CD14-positive monocyte (primary cell): ENCODE data around the gene GOLGA3. TPM values are rescaled to one million over a fixed set of nuclear protein-coding genes. Genes with fewer than 3 reads are reported as not detected.

Experiments used
- DNase-seq, 3 donors: peaks; one replicate each; pipeline ENCODE4 v3.0.0-alpha.2; 2011 to 2022
- H2AFZ ChIP-seq: 2 replicates; pipeline ENCODE4 v1.6.0; 2012; ENCODE audit warnings: mild to moderate bottlenecking, low read depth, low read length, inconsistent platforms; ENCODE audit not compliant: insufficient read depth, poor library complexity, severe bottlenecking
- H3K27ac ChIP-seq, 2 donors: 1 replicate in 1 of 2; 2 replicates in 1 of 2; pipeline ENCODE4 v1.5.1; 2012 to 2013; ENCODE audit warnings: low read length in 2 of 2, control low read depth in 1 of 2, inconsistent platforms in 1 of 2, low read depth in 1 of 2, mild to moderate bottlenecking in 1 of 2
- H3K27me3 ChIP-seq, 2 donors: one replicate each; pipeline versions ENCODE4 v1.6.0 to v1.6.1; 2011 to 2013; ENCODE audit warnings: low read length in 2 of 2; ENCODE audit not compliant: control insufficient read depth in 2 of 2, insufficient read depth in 2 of 2
- H3K36me3 ChIP-seq, 2 donors: replicated peaks in 1 of 2; 1 replicate in 1 of 2; 2 replicates in 1 of 2; pipeline versions ENCODE4 v1.5.1 to v1.6.1; 2012 to 2013; ENCODE audit warnings: low read length in 2 of 2, control low read depth in 1 of 2, inconsistent platforms in 1 of 2, mild to moderate bottlenecking in 1 of 2; ENCODE audit not compliant: insufficient read depth in 2 of 2, control insufficient read depth in 1 of 2
- H3K4me1 ChIP-seq, 2 donors: 1 replicate in 1 of 2; 2 replicates in 1 of 2; pipeline versions ENCODE4 v1.5.1 to v1.6.1; 2012 to 2013; ENCODE audit warnings: low read length in 2 of 2, control low read depth in 1 of 2, inconsistent platforms in 1 of 2, mild to moderate bottlenecking in 1 of 2, moderate library complexity in 1 of 2; ENCODE audit not compliant: insufficient read depth in 2 of 2, control insufficient read depth in 1 of 2
- H3K4me2 ChIP-seq: replicated peaks from 2 replicates; pipeline ENCODE3; 2012; ENCODE audit warnings: low read length, moderate library complexity, mild to moderate bottlenecking; ENCODE audit not compliant: poor library complexity, severe bottlenecking; ENCODE audit errors: extremely low read depth
- H3K4me3 ChIP-seq, 3 experiments: fragments of 200-600 bp in 1 of 3; sonication (generic) in 1 of 3; replicated peaks in 1 of 3; 1 replicate in 2 of 3; 2 replicates in 1 of 3; pipeline ENCODE4 v1.5.1; 2011 to 2013; ENCODE audit warnings: low read length in 3 of 3, mild to moderate bottlenecking in 3 of 3, control low read depth in 2 of 3, low read depth in 2 of 3, inconsistent platforms in 1 of 3, moderate library complexity in 1 of 3
- H3K79me2 ChIP-seq: 2 replicates; pipeline ENCODE4 v1.6.0; 2012; ENCODE audit warnings: mild to moderate bottlenecking, control low read depth, inconsistent platforms, low read length, moderate library complexity; ENCODE audit not compliant: insufficient read depth
- H3K9ac ChIP-seq: 2 replicates; pipeline ENCODE4 v1.6.0; 2017; ENCODE audit warnings: low read length, mild to moderate bottlenecking; ENCODE audit not compliant: insufficient read depth, poor library complexity, severe bottlenecking
- H3K9me3 ChIP-seq, 2 donors: replicated peaks in 1 of 2; 1 replicate in 1 of 2; 2 replicates in 1 of 2; pipeline versions ENCODE4 v1.5.1 to v1.6.1; 2012 to 2013; ENCODE audit warnings: low read length in 2 of 2, control low read depth in 1 of 2; ENCODE audit not compliant: control insufficient read depth in 1 of 2, insufficient read depth in 1 of 2
- H4K20me1 ChIP-seq: 2 replicates; pipeline ENCODE4 v1.6.0; 2012; ENCODE audit warnings: mild to moderate bottlenecking, low read length, control low read depth, moderate library complexity; ENCODE audit not compliant: insufficient read depth
- H3K27ac Mint-ChIP-seq, 7 donors: one replicate each; pipeline ENCODE4 v1.8.0; 2020; ENCODE audit warnings: mild to moderate bottlenecking in 7 of 7, mixed read lengths in 7 of 7, moderate library complexity in 6 of 7, inconsistent platforms in 2 of 7
- H3K27me3 Mint-ChIP-seq, 3 donors: one replicate each; pipeline ENCODE4 v1.8.0; 2021 to 2022; ENCODE audit warnings: low read depth in 3 of 3, mild to moderate bottlenecking in 3 of 3, mixed read lengths in 3 of 3, moderate library complexity in 3 of 3, inconsistent platforms in 1 of 3
- H3K36me3 Mint-ChIP-seq, 2 donors: one replicate each; pipeline ENCODE4 v1.8.0; 2020; ENCODE audit warnings: mixed read lengths in 2 of 2, inconsistent platforms in 1 of 2, mild to moderate bottlenecking in 1 of 2
- H3K4me1 Mint-ChIP-seq: one replicate; pipeline ENCODE4 v1.8.0; 2020; ENCODE audit warnings: mild to moderate bottlenecking, mixed read lengths
- H3K4me3 Mint-ChIP-seq, 2 donors: one replicate each; pipeline ENCODE4 v1.8.0; 2020; ENCODE audit warnings: mild to moderate bottlenecking in 2 of 2, mixed read lengths in 2 of 2, moderate library complexity in 1 of 2
- H3K9me3 Mint-ChIP-seq, 7 donors: one replicate each; pipeline ENCODE4 v1.8.0; 2020 to 2022; ENCODE audit warnings: mixed read lengths in 7 of 7, mild to moderate bottlenecking in 6 of 7, moderate library complexity in 6 of 7, inconsistent platforms in 2 of 7
- CTCF ChIP-seq: fragments of 200-600 bp; IDR thresholded peaks from one replicate; pipeline ENCODE4 v1.8.0; 2022; ENCODE audit warnings: antibody characterized with exemption, mild to moderate bottlenecking
- WGBS: methylation state at CpG from one replicate; pipeline ENCODE4 v1.1.5; 2013; ENCODE audit warnings: missing lambda C conversion rate; ENCODE audit not compliant: insufficient coverage; 5-methylcytosine and 5-hydroxymethylcytosine counted together
- intact Hi-C, 2 donors: fragments of 100-400 bp; cut with micrococcal nuclease; formaldehyde crosslinking; loops; one replicate each; pipeline versions ENCODE4 v1.15.0 to v1.15.1; 2023
- polyA plus RNA-seq, 3 donors: library from polyadenylated mRNA; depleted of rRNA in 1 of 3; unstranded in 2 of 3; stranded (reverse) in 1 of 3; fragments of 300-500 nt in 2 of 3; fragments of >200 nt in 1 of 3; fragmentation: Illumina TruSeq in 2 of 3; gene quantifications; 1 replicate in 2 of 3; 2 replicates in 1 of 3; pipeline ENCODE4 v1.2.3, GENCODE V29; 2012 to 2021

Gene GOLGA3
- polyA plus RNA-seq, 3 donors: 1.2 to 12.0 (median 2.4) TPM

- 98% methylated on average over 18 of the region's 25 CpGs for WGBS
- H2AFZ ChIP-seq: no peak overlapping the region
- H3K9ac ChIP-seq: no peak overlapping the region
- Mint-ChIP-seq H3K27me3 (no peaks in the 10 kb centered on the region), H3K4me3 (no peak overlapping the region), H3K36me3 (peaks cover 82 to 98% of the 10 kb centered on the region in 2 donors), H3K9me3 (peaks cover 0 to 3% (median 0%) of the 10 kb centered on the region in 7 donors), H3K27ac (peak overlapping the region in 2 of 7 donors; percentile 26 to 40), H3K4me1 (no peaks in the 10 kb centered on the region)
- H3K4me2 ChIP-seq: no peak overlapping the region
- H3K36me3 ChIP-seq: peaks cover 93 to 97% of the 10 kb centered on the region in 2 donors
- DNase-seq: no peak
- no peak for TF ChIP-seq CTCF
- H3K4me1 ChIP-seq: no peaks in the 10 kb centered on the region
- H3K79me2 ChIP-seq: no peaks in the 10 kb centered on the region
- no peak overlapping the region for H3K4me3 ChIP-seq
- intact Hi-C loops: no loop called here
- H3K9me3 ChIP-seq: no peaks in the 10 kb centered on the region
- no peaks in the 10 kb centered on the region for H3K27me3 ChIP-seq
- no peak overlapping the region for H3K27ac ChIP-seq
- peaks cover 5% of the 10 kb centered on the region for H4K20me1 ChIP-seq
These were observed 22.8 kb upstream of the GOLGA3 start for GRCh38 chr12:132851465-132851864.

GRCh38 chr12:132850291-132850690 is 21.6 kb upstream of the GOLGA3 start:
- Histone ChIP-seq H4K20me1 (peaks cover 5% of the 10 kb centered on the region), H3K4me3 (no peak overlapping the region), H3K4me2 (no peak overlapping the region), H3K27me3 (no peaks in the 10 kb centered on the region), H3K4me1 (no peaks in the 10 kb centered on the region), H3K36me3 (peaks cover 88 to 97% of the 10 kb centered on the region in 2 donors), H3K9me3 (no peaks in the 10 kb centered on the region), H3K27ac (no peak overlapping the region), H3K9ac (no peak overlapping the region), H3K79me2 (no peaks in the 10 kb centered on the region), H2AFZ (no peak overlapping the region)
- no peaks in the 10 kb centered on the region for H3K27me3 Mint-ChIP-seq
- H3K4me3 Mint-ChIP-seq: no peak overlapping the region
- 97% methylated on average over 13 of the region's 16 CpGs for WGBS
- intact Hi-C loops: no loop called here
- peak overlapping the region in 1 of 7 donors; percentile 7 for H3K27ac Mint-ChIP-seq
- no peaks in the 10 kb centered on the region for H3K4me1 Mint-ChIP-seq
- TF ChIP-seq CTCF: no peak
- peaks cover 0 to 3% (median 0%) of the 10 kb centered on the region in 7 donors for H3K9me3 Mint-ChIP-seq
- peaks cover 80 to 97% of the 10 kb centered on the region in 2 donors for H3K36me3 Mint-ChIP-seq
- no peak for DNase-seq
